ENCODE measurements around the gene OMP.
"Not testable (repeated sequence)": the region's sequence is repeated elsewhere in the genome, so short reads cannot be mapped to it uniquely, and the experiment has no call there.

The OMP gene

GRCh38 chr11:77102246-77103210 lies at the start of gene OMP:
OMP (plus strand) TSS chr11:77102840; CDS start chr11:77102840, 0 bp downstream.
- DNase-seq (ENCODE audit: low read depth in 3 of 3): no peak

- DNase-seq (ENCODE audit: low read depth in 3 of 3): no peak
Observed at GRCh38 chr11:77053217-77054015, 49.2 kb upstream of the OMP start.

- no peak for DNase-seq (ENCODE audit: low read depth in 3 of 3)
Observed at GRCh38 chr11:77054084-77054483, 48.6 kb upstream of the OMP start.

GRCh38 chr11:77055101-77055561 lies 47.5 kb upstream of the OMP start:
- no peak for DNase-seq (ENCODE audit: low read depth in 3 of 3)

GRCh38 chr11:77055913-77056312 lies 46.7 kb upstream of the OMP start:
- no peak for DNase-seq (ENCODE audit: low read depth in 3 of 3)

- DNase-seq (ENCODE audit: low read depth in 3 of 3): no peak
Observed at GRCh38 chr11:77056814-77057402, 45.7 kb upstream of the OMP start.

- DNase-seq (ENCODE audit: low read depth in 3 of 3): no peak
Observed at GRCh38 chr11:77057938-77058474, 44.6 kb upstream of the OMP start.

GRCh38 chr11:77058900-77059299 lies 43.7 kb upstream of the OMP start:
- no peak for DNase-seq (ENCODE audit: low read depth in 3 of 3)

GRCh38 chr11:77059806-77060205 lies 42.8 kb upstream of the OMP start:
- no peak for DNase-seq (ENCODE audit: low read depth in 3 of 3)

GRCh38 chr11:77060234-77060633 lies 42.4 kb upstream of the OMP start:
- no peak for DNase-seq (ENCODE audit: low read depth in 3 of 3)

GRCh38 chr11:77061258-77061657 lies 41.4 kb upstream of the OMP start:
- DNase-seq (ENCODE audit: low read depth in 3 of 3): not testable (repeated sequence)

GRCh38 chr11:77062924-77063323 lies 39.7 kb upstream of the OMP start:
- DNase-seq (ENCODE audit: low read depth in 3 of 3): no peak

GRCh38 chr11:77063407-77063806 lies 39.2 kb upstream of the OMP start:
- DNase-seq (ENCODE audit: low read depth in 3 of 3): no peak

- no peak for DNase-seq (ENCODE audit: low read depth in 3 of 3)
Observed at GRCh38 chr11:77063861-77064260, 38.8 kb upstream of the OMP start.

GRCh38 chr11:77064648-77065217 lies 37.9 kb upstream of the OMP start:
- DNase-seq (ENCODE audit: low read depth in 3 of 3): no peak

GRCh38 chr11:77065878-77066228 lies 36.8 kb upstream of the OMP start:
- no peak for DNase-seq (ENCODE audit: low read depth in 3 of 3)

GRCh38 chr11:77066229-77067042 lies 36.2 kb upstream of the OMP start, which contains the start of gene CAPN5:
CAPN5 (plus strand) TSS chr11:77066971; CDS start chr11:77084887, 17,916 bp downstream.
- peak; percentile 55 to 86 (median 76) for DNase-seq (ENCODE audit: low read depth in 3 of 3)

GRCh38 chr11:77067861-77068443 lies 34.7 kb upstream of the OMP start:
- DNase-seq (ENCODE audit: low read depth in 3 of 3): no peak

GRCh38 chr11:77068457-77069335 lies 33.9 kb upstream of the OMP start:
- DNase-seq (ENCODE audit: low read depth in 3 of 3): no peak
